Suprapubic skin (tissue), 4 donors: Measurements from ENCODE around the gene NRXN3. TPM values are rescaled to one million over a fixed set of nuclear protein-coding genes. Genes with fewer than 3 reads are reported as not detected.
"Not testable (repeated sequence)": the region's sequence is repeated elsewhere in the genome, so short reads cannot be mapped to it uniquely, and the experiment has no call there.

Experiments
- DNase-seq, 2 donors: peaks; one replicate each; pipeline ENCODE4 v3.0.0-alpha.2; 2019; ENCODE audit warnings: low spot score in 2 of 2
- H3K27ac ChIP-seq: fragments of 200-600 bp; sonication (generic); one replicate; pipeline ENCODE4 v1.5.1; 2019
- H3K27me3 ChIP-seq: fragments of 200-600 bp; sonication (generic); one replicate; pipeline ENCODE4 v1.5.1; 2019
- H3K36me3 ChIP-seq: fragments of 200-600 bp; sonication (generic); one replicate; pipeline ENCODE4 v1.5.1; 2019
- H3K4me1 ChIP-seq: fragments of 200-600 bp; sonication (generic); one replicate; pipeline ENCODE4 v1.5.1; 2019
- H3K4me3 ChIP-seq: fragments of 200-600 bp; sonication (generic); one replicate; pipeline ENCODE4 v1.5.1; 2019; ENCODE audit warnings: mild to moderate bottlenecking
- H3K9me3 ChIP-seq: fragments of 200-600 bp; sonication (generic); one replicate; pipeline ENCODE4 v1.5.1; 2019
- CTCF ChIP-seq, 2 donors: fragments of 200-600 bp in 1 of 2; fragments of 450-650 bp in 1 of 2; sonication (generic) in 1 of 2; IDR thresholded peaks; one replicate each; pipeline ENCODE4 v1.5.1; 2016 to 2019; ENCODE audit warnings: antibody characterized with exemption in 2 of 2, mild to moderate bottlenecking in 1 of 2, moderate library complexity in 1 of 2
- EP300 ChIP-seq: sonication (generic); formaldehyde crosslinking; IDR thresholded peaks from one replicate; pipeline ENCODE4 v1.6.1; 2017; ENCODE audit warnings: antibody characterized with exemption
- POLR2A ChIP-seq, 2 donors: fragments of 450-650 bp; IDR thresholded peaks; one replicate each; pipeline ENCODE4 v1.6.1; 2017; ENCODE audit warnings: antibody characterized with exemption in 2 of 2, mild to moderate bottlenecking in 2 of 2, moderate library complexity in 2 of 2
- POLR2AphosphoS5 ChIP-seq, 3 donors: sonication (generic); formaldehyde crosslinking; IDR thresholded peaks; one replicate each; pipeline ENCODE4 v1.6.1; 2017; ENCODE audit warnings: antibody characterized with exemption in 3 of 3
- WGBS: methylation state at CpG from one replicate; pipeline ENCODE4 v1.1.5; 2018; 5-methylcytosine and 5-hydroxymethylcytosine counted together
- total RNA-seq, 4 donors: library from RNA; depleted of rRNA; stranded (reverse); fragments of >200 nt; gene quantifications; one replicate each; pipeline ENCODE4 v1.1.0, GENCODE V29; 2016

Gene NRXN3
- total RNA-seq, 4 donors from 2014 or later = 0.79 to 4.3 (median 3.3) TPM

DNA sequence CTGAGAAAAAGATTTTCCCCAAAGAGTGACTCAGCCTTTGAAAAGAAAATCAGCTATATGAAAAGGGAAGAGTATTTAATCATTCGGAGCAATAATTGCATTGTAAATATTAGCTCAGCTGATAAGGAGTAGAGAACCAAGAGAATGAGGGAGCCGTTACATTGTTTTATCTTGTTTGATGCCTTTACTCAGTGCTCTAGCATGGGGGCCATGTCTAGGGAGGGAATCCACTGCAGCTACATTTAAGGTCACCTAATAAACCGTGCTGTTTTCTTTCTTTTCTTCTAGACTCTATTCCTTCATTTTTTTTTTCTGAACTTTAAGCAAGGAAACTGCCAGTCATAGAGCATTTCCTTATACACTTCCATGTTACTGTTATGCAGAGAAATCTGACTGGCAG is 1594.2 kb downstream of the NRXN3 start:
- Histone ChIP-seq H3K27ac (no peak overlapping the region), H3K36me3 (no peaks in the 10 kb centered on the region), H3K9me3 (no peaks in the 10 kb centered on the region), H3K4me3 (no peak overlapping the region), H3K27me3 (no peaks in the 10 kb centered on the region), H3K4me1 (no peaks in the 10 kb centered on the region)
- DNase-seq = no peak
- TF ChIP-seq POLR2AphosphoS5 (IDR thresholded peaks at IDR 0.05) = no peak
- TF ChIP-seq EP300 = no peak
- no peak for TF ChIP-seq CTCF (IDR thresholded peaks at IDR 0.05)
- TF ChIP-seq POLR2A (IDR thresholded peaks at IDR 0.05) = no peak
- 76% methylated on average over 3 of the region's 3 CpGs for WGBS

DNA sequence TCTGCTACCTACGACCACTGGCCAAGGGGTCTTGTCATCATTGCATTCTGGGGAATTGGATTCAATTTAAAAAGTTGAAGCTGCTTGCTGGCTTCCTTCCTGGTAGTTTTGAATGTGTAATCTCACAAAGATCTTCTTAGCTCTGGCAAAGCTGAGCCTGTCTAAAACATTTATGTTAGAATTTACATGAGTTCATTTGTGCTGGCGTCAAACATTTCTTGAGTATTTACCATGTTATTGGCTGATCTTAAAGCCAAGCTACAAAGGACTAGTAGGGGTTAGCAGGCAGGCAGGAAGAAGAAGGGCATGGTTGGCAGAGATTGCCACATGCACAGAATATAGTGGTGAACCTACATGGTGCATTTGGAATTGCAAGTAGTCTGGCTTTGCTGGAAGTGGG is 1596.3 kb downstream of the NRXN3 start:
- TF ChIP-seq POLR2AphosphoS5 (IDR thresholded peaks at IDR 0.05) = no peak
- TF ChIP-seq POLR2A (IDR thresholded peaks at IDR 0.05) = no peak
- TF ChIP-seq CTCF (IDR thresholded peaks at IDR 0.05) = no peak
- Histone ChIP-seq H3K36me3 (no peaks in the 10 kb centered on the region), H3K27me3 (no peaks in the 10 kb centered on the region), H3K27ac (no peak overlapping the region), H3K9me3 (no peaks in the 10 kb centered on the region), H3K4me3 (no peak overlapping the region), H3K4me1 (no peaks in the 10 kb centered on the region)
- WGBS = 64% methylated on average over 2 of the region's 2 CpGs
- DNase-seq = no peak

DNA sequence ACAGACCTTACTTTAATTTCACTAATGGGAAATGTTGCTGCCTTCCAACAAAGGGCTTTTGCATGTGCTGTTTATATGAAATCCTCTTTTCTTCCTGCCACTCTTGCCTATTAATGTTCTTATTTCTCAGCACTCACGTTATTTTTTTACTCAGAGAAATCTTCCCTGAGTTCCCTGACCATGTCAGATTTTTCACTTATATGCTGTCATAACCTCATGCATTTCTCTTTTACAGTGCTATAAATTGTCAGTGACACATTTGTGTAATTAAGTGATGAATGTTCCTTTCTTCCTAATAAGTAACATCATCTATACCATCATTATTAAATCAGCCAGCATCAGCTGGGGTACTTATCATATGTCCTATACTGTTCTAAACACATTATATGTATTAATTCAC is 1597.1 kb downstream of the NRXN3 start:
- Histone ChIP-seq H3K9me3 (no peaks in the 10 kb centered on the region), H3K4me1 (no peaks in the 10 kb centered on the region), H3K27ac (no peak overlapping the region), H3K36me3 (no peaks in the 10 kb centered on the region), H3K27me3 (no peaks in the 10 kb centered on the region), H3K4me3 (no peak overlapping the region)
- WGBS = 74% methylated on average over 1 of the region's 1 CpG
- DNase-seq = no peak
- TF ChIP-seq POLR2A (IDR thresholded peaks at IDR 0.05) (no peak), EP300 (no peak)

GRCh38 chr14:79767721-79768120 is 1597.5 kb downstream of the NRXN3 start:
- not testable (repeated sequence) for H3K27me3 ChIP-seq, H3K27ac ChIP-seq, H3K36me3 ChIP-seq, H3K9me3 ChIP-seq, H3K4me1 ChIP-seq, H3K4me3 ChIP-seq, DNase-seq
- WGBS = 92% methylated on average over 11 of the region's 14 CpGs

GRCh38 chr14:79781882-79782281 is 1611.7 kb downstream of the NRXN3 start:
- TF ChIP-seq POLR2A (IDR thresholded peaks at IDR 0.05) (no peak), EP300 (no peak), CTCF (IDR thresholded peaks at IDR 0.05) (no peak), POLR2AphosphoS5 (IDR thresholded peaks at IDR 0.05) (no peak)
- Histone ChIP-seq H3K4me3 (no peak overlapping the region), H3K9me3 (no peaks in the 10 kb centered on the region), H3K36me3 (no peaks in the 10 kb centered on the region), H3K27ac (no peak overlapping the region), H3K4me1 (no peaks in the 10 kb centered on the region), H3K27me3 (no peaks in the 10 kb centered on the region)
- DNase-seq = no peak
- 75% methylated on average over 2 of the region's 2 CpGs for WGBS

- Histone ChIP-seq H3K36me3 (no peaks in the 10 kb centered on the region), H3K4me3 (no peak overlapping the region), H3K27ac (no peak overlapping the region), H3K9me3 (no peaks in the 10 kb centered on the region), H3K4me1 (no peaks in the 10 kb centered on the region), H3K27me3 (no peaks in the 10 kb centered on the region)
- WGBS = 73% methylated on average over 4 of the region's 4 CpGs
- no peak for DNase-seq
- TF ChIP-seq POLR2A (IDR thresholded peaks at IDR 0.05) (no peak), EP300 (no peak), POLR2AphosphoS5 (IDR thresholded peaks at IDR 0.05) (no peak), CTCF (IDR thresholded peaks at IDR 0.05) (no peak)
Measured at GRCh38 chr14:79783041-79783440, 1612.9 kb downstream of the NRXN3 start.
